Endothelial cell of umbilical vein (primary cell): ENCODE data around the gene TSPAN33. TPM values are rescaled to one million over a fixed set of nuclear protein-coding genes. Genes with fewer than 3 reads are reported as not detected.

Experiments
- BruUV-seq: library from RNA; stranded (reverse); fragments of 400-500 nt; replicated peaks from 2 replicates; lab custom pipeline; 2021; lab: Mats Ljungman, UMichigan
- CTCF ChIA-PET: fragments of 300-600, 350-600 bp; sonication (Branson Sonifier 250); formaldehyde crosslinking; loops from one replicate; lab custom pipeline; 2021; ENCODE audit warnings: antibody characterized with exemption, inconsistent platforms; lab: Charles Lee
- POLR2A ChIA-PET: fragments of 300-600, 350-600 bp; sonication (Branson Sonifier 250); formaldehyde crosslinking; loops from one replicate; lab custom pipeline; 2021; ENCODE audit warnings: antibody characterized with exemption, inconsistent platforms; lab: Charles Lee
- DNase-seq: peaks from one replicate; pipeline ENCODE4 v3.0.0-alpha.2; 2011; ENCODE audit warnings: low read depth, low spot score
- FAIRE-seq: peaks from 2 replicates; lab custom pipeline; 2011; peaks lifted over from hg19 to GRCh38; lab: Jason Lieb, UNC
- H2AFZ ChIP-seq: 2 replicates; pipeline ENCODE4 v1.6.0; 2012; ENCODE audit warnings: low read depth, low read length, control low read depth, inconsistent platforms
- H3K27ac ChIP-seq: 2 replicates; pipeline ENCODE4 v1.5.1; 2011; ENCODE audit warnings: low read depth, mild to moderate bottlenecking, control low read depth, low read length, moderate library complexity; ENCODE audit not compliant: insufficient read depth
- H3K27me3 ChIP-seq, 2 experiments: 2 replicates each; pipeline versions ENCODE4 v1.6.0 to v1.6.1; 2011; ENCODE audit warnings: low read length in 2 of 2, mixed read lengths in 1 of 2; ENCODE audit not compliant: control insufficient read depth in 2 of 2, insufficient read depth in 2 of 2
- H3K36me3 ChIP-seq, 2 experiments: 2 replicates in 1 of 2; 3 replicates in 1 of 2; pipeline ENCODE4 v1.5.1; 2011; ENCODE audit warnings: low read length in 2 of 2, mild to moderate bottlenecking in 1 of 2, moderate library complexity in 1 of 2; ENCODE audit not compliant: control insufficient read depth in 2 of 2, insufficient read depth in 2 of 2; ENCODE audit errors: extremely low read depth in 1 of 2
- H3K4me1 ChIP-seq: 3 replicates; pipeline ENCODE4 v1.5.1; 2011; ENCODE audit warnings: mild to moderate bottlenecking, low read length; ENCODE audit not compliant: control insufficient read depth, insufficient read depth; ENCODE audit errors: extremely low read depth
- H3K4me2 ChIP-seq: 2 replicates; pipeline ENCODE4 v1.6.1; 2011; ENCODE audit warnings: low read length, control low read depth, mixed read lengths; ENCODE audit not compliant: insufficient read depth
- H3K4me3 ChIP-seq, 3 experiments: fragments of 200-600 bp in 1 of 3; sonication (generic), shearing (Covaris generic) in 1 of 3; replicated peaks in 1 of 3; 2 replicates each; pipeline ENCODE4 v1.5.1; 2011 to 2016; ENCODE audit warnings: control low read depth in 3 of 3, low read length in 3 of 3, mild to moderate bottlenecking in 2 of 3, inconsistent platforms in 1 of 3, low read depth in 1 of 3, moderate library complexity in 1 of 3; ENCODE audit not compliant: insufficient read depth in 1 of 3
- H3K79me2 ChIP-seq: 2 replicates; pipeline ENCODE4 v1.6.0; 2012; ENCODE audit warnings: low read length, inconsistent platforms; ENCODE audit not compliant: control insufficient read depth, insufficient read depth
- H3K9ac ChIP-seq: replicated peaks from 2 replicates; pipeline ENCODE3; 2011; ENCODE audit warnings: low read length, control low read depth; ENCODE audit not compliant: insufficient read depth; ENCODE audit errors: extremely low read depth
- H3K9me1 ChIP-seq: replicated peaks from 3 replicates; pipeline ENCODE4 v1.6.0; 2011; ENCODE audit warnings: mild to moderate bottlenecking, low read length; ENCODE audit not compliant: control insufficient read depth, insufficient read depth; ENCODE audit errors: extremely low read depth
- H3K9me3 ChIP-seq: replicated peaks from 2 replicates; pipeline ENCODE4 v1.5.1; 2012; ENCODE audit warnings: low read length, inconsistent platforms; ENCODE audit not compliant: control insufficient read depth, insufficient read depth
- H4K20me1 ChIP-seq: replicated peaks from 2 replicates; pipeline ENCODE3; 2011; ENCODE audit warnings: mild to moderate bottlenecking, low read length; ENCODE audit not compliant: control insufficient read depth, insufficient read depth; ENCODE audit errors: extremely low read depth
- EZH2 ChIP-seq: IDR thresholded peaks from 2 replicates; pipeline ENCODE4 v1.6.1; 2012; ENCODE audit warnings: borderline replicate concordance, low read depth, mild to moderate bottlenecking, moderate library complexity, low read length, inconsistent platforms; ENCODE audit not compliant: severe bottlenecking
- FOS ChIP-seq: IDR thresholded peaks from 2 replicates; pipeline ENCODE4 v1.6.1; 2011; ENCODE audit warnings: mild to moderate bottlenecking, low read length, moderate library complexity, borderline replicate concordance; ENCODE audit not compliant: insufficient read depth
- GATA2 ChIP-seq: IDR thresholded peaks from 2 replicates; pipeline ENCODE4 v1.7.0; 2011; ENCODE audit warnings: low read depth, mild to moderate bottlenecking, moderate library complexity, mixed read lengths, low read length; ENCODE audit not compliant: insufficient read length, insufficient read depth
- JUN ChIP-seq: IDR thresholded peaks from 2 replicates; pipeline ENCODE4 v1.6.1; 2011; ENCODE audit warnings: borderline replicate concordance, low read depth; ENCODE audit not compliant: insufficient read length, insufficient read depth
- MAX ChIP-seq: IDR thresholded peaks from 2 replicates; pipeline ENCODE4 v1.6.1; 2011; ENCODE audit not compliant: insufficient read depth, insufficient read length
- MYC ChIP-seq: IDR thresholded peaks from one replicate; pipeline ENCODE4 v1.6.1; 2011; ENCODE audit warnings: mild to moderate bottlenecking, low read depth, low read length
- POLR2A ChIP-seq: IDR thresholded peaks from 2 replicates; pipeline ENCODE4 v1.6.1; 2012; ENCODE audit warnings: low read depth, mild to moderate bottlenecking, control low read depth, low read length
- POLR2AphosphoS5 ChIP-seq: IDR thresholded peaks from 2 replicates; pipeline ENCODE4 v1.6.1; 2012; ENCODE audit warnings: low read depth, mild to moderate bottlenecking, control low read depth, low read length, moderate library complexity; ENCODE audit not compliant: insufficient read depth
- dilution Hi-C: fragments of 300-500 bp; cut with MboI; formaldehyde crosslinking; loops from one replicate; pipeline ENCODE4 v1.15.0; 2019; ENCODE audit warnings: low sequenced_read_pairs; ENCODE audit not compliant: extremely low pct_ligation_motif_present
- intact Hi-C: fragments of 100-400 bp; cut with micrococcal nuclease; formaldehyde crosslinking; loops from one replicate; pipeline ENCODE4 v1.10.0; 2022
- polyA plus RNA-seq, 4 experiments: library from polyadenylated mRNA; depleted of rRNA in 3 of 4; stranded (reverse) in 3 of 4; unstranded in 1 of 4; fragments of >200 nt; gene quantifications; 2 replicates each; pipeline versions ENCODE4 v1.2.1 to v1.2.3, GENCODE V29; 2011 to 2012; ENCODE audit warnings: missing spikeins in 1 of 4
- total RNA-seq: library from RNA; stranded (reverse); gene quantifications from 2 replicates; pipeline ENCODE4 v1.2.3, GENCODE V29; 2021
- TF ChIP-seq, protein P1 (sequence below), 2 donors: IDR thresholded peaks; 1 replicate in 1 of 2; 2 replicates in 1 of 2; pipeline ENCODE4 v1.5.1; 2011; ENCODE audit warnings: low read length in 2 of 2, mild to moderate bottlenecking in 2 of 2, moderate library complexity in 2 of 2, control low read depth in 1 of 2, inconsistent platforms in 1 of 2, low read depth in 1 of 2; ENCODE audit not compliant: insufficient read depth in 1 of 2; ENCODE audit errors: extremely low read depth in 1 of 2

TSPAN33 gene
- total and polyA plus RNA-seq, 2 donors (not counting 3 experiments of a cell fraction or from before 2014, with no cell fraction given) = 0.21 TPM; not detected in 1

DNA sequence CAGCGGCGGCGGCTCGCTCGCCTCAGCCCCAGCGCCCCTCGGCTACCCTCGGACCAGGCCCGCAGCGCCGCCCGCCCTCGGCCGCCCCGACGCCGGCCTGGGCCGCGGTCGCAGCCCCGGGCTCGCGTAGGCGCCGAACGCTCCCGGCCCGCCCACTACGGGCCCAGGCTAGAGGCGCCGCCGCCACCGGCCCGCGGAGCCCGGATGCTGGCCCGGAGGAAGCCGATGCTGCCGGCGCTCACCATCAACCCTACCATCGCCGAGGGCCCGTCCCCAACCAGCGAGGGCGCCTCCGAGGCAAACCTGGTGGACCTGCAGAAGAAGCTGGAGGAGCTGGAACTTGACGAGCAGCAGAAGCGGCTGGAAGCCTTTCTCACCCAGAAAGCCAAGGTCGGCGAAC is 18.2 kb upstream of the TSPAN33 start:
- no peak overlapping the region for H3K9ac ChIP-seq
- no peaks in the 10 kb centered on the region for H3K79me2 ChIP-seq
- no peak overlapping the region for H3K4me3 ChIP-seq
- H3K9me3 ChIP-seq = no peaks in the 10 kb centered on the region
- DNase-seq = no peak
- TF ChIP-seq MAX (no peak), JUN (no peak), EZH2 (no peak)
- H3K4me2 ChIP-seq = no peak overlapping the region
- no peaks in the 10 kb centered on the region for H3K9me1 ChIP-seq
- no TSS peak for BruUV-seq
- no peak for FAIRE-seq
- CTCF ChIA-PET = interaction anchor here (1.2 to 1.7 kb wide), 3 partner anchors 12 to 37 kb away, joined by 4 to 13 read pairs (median 6); no protein-coding TSS in a partner anchor
- no peaks in the 10 kb centered on the region for H4K20me1 ChIP-seq
- H3K36me3 ChIP-seq = no peaks in the 10 kb centered on the region
- no peak overlapping the region for H2AFZ ChIP-seq
- H3K27ac ChIP-seq = no peak overlapping the region
- POLR2A ChIA-PET = no interaction called here
- dilution Hi-C loops = no loop called here
- peaks cover 9 to 14% of the 10 kb centered on the region in 2 experiments for H3K27me3 ChIP-seq
- H3K4me1 ChIP-seq = no peaks in the 10 kb centered on the region
- intact Hi-C loops = no loop called here

GRCh38 chr7:129127154-129127553 is 17.4 kb upstream of the TSPAN33 start:
- intact Hi-C loops (no loop called here), dilution Hi-C loops (no loop called here)
- ChIA-PET CTCF (no interaction called here), POLR2A (no interaction called here)
- Histone ChIP-seq H3K9ac (no peak overlapping the region), H3K36me3 (no peaks in the 10 kb centered on the region), H3K27me3 (peaks cover 6 to 14% of the 10 kb centered on the region in 2 experiments), H3K4me1 (no peaks in the 10 kb centered on the region), H4K20me1 (no peaks in the 10 kb centered on the region), H3K4me3 (no peak overlapping the region), H3K27ac (no peak overlapping the region), H3K9me1 (no peaks in the 10 kb centered on the region), H3K4me2 (no peak overlapping the region), H3K79me2 (no peaks in the 10 kb centered on the region), H3K9me3 (no peaks in the 10 kb centered on the region), H2AFZ (no peak overlapping the region)
- no TSS peak for BruUV-seq
- TF ChIP-seq GATA2 (no peak), MAX (no peak), EZH2 (no peak), POLR2A (no peak), MYC (no peak), JUN (no peak), POLR2AphosphoS5 (no peak), FOS (no peak)
- TF ChIP-seq, protein P1, sequence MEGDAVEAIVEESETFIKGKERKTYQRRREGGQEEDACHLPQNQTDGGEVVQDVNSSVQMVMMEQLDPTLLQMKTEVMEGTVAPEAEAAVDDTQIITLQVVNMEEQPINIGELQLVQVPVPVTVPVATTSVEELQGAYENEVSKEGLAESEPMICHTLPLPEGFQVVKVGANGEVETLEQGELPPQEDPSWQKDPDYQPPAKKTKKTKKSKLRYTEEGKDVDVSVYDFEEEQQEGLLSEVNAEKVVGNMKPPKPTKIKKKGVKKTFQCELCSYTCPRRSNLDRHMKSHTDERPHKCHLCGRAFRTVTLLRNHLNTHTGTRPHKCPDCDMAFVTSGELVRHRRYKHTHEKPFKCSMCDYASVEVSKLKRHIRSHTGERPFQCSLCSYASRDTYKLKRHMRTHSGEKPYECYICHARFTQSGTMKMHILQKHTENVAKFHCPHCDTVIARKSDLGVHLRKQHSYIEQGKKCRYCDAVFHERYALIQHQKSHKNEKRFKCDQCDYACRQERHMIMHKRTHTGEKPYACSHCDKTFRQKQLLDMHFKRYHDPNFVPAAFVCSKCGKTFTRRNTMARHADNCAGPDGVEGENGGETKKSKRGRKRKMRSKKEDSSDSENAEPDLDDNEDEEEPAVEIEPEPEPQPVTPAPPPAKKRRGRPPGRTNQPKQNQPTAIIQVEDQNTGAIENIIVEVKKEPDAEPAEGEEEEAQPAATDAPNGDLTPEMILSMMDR (IDR thresholded peaks at IDR 0.05; ENCODE audit: extremely low read depth in 1 of 2, insufficient read depth in 1 of 2, low read depth in 1 of 2, low read length in 2 of 2) = no peak
- no peak for DNase-seq
- no peak for FAIRE-seq
